Measurements from ENCODE around the gene OR7A5.

DNA sequence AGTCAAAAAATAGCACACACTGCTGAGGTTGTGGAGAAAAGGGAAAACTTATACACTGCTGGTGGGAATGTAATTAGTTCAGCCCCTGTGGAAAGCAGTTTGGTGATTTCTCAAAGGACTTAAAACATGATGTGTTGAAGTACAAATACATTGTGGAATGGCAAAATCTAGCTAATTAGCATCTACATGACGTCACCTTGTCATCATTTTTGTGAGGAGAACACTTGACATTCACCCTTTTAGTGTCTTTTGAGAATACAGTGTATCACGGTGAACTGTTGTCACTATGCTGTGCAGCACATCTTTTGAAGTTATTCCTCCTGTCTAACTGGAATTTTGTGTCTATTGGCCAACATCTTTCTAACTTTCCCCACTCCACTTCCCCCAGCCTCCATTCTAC lies 8.2 kb upstream of the OR7A5 start:
- TF ChIP-seq CTCF (IDR thresholded peaks at IDR 0.05) (no peak), POLR2A (IDR thresholded peaks at IDR 0.05) (no peak)
